ENCODE results near the gene IKZF3. TPM values are rescaled to one million over a fixed set of nuclear protein-coding genes. Genes with fewer than 3 reads are reported as not detected.
"Not testable (repeated sequence)": the region's sequence is repeated elsewhere in the genome, so short reads cannot be mapped to it uniquely, and the experiment has no call there.

Gene IKZF3
- polyA plus RNA-seq, 3 donors: 0.29 to 0.62 (median 0.34) TPM

DNA sequence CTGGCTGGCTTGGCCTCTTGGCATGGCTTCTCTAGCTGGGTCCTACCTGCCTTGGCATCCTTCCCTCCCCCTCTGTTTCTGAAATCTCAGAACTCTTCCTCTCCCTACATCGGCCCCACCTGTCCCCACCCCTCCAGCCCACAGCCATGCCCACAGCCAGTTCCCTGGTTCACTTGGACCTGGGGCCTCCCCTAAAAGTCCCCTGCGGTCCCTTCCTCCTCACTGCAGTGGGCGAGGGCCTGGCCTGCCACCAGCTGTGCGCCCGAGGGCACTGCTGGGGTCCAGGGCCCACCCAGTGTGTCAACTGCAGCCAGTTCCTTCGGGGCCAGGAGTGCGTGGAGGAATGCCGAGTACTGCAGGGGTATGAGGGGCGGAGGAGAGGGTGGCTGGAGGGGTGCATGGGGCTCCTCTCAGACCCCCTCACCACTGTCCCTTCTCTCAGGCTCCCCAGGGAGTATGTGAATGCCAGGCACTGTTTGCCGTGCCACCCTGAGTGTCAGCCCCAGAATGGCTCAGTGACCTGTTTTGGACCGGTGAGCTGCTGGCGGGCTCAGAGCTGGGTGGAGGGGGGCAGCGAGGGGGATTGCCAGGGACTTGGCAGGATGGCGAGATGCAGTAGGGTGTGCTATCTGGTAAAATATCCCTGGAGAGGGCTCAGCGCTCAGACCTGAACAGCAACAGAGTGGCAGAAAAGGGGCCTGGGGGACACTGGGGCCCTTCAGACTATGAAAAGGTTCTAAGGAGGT is 147.9 kb downstream of the IKZF3 start:
- WGBS, 3 donors: 84 to 91% (median 86%) methylated on average over 15 of the region's 15 CpGs
- H3K27ac ChIP-seq (ENCODE audit: low read depth, low read length): no peak overlapping the region

- WGBS, 3 donors: 91 to 96% (median 95%) methylated on average over 18 of the region's 18 CpGs
- no peak overlapping the region for H3K27ac ChIP-seq (ENCODE audit: low read depth, low read length)
Observed at GRCh38 chr17:39715375-39716072, 148.6 kb downstream of the IKZF3 start.

DNA sequence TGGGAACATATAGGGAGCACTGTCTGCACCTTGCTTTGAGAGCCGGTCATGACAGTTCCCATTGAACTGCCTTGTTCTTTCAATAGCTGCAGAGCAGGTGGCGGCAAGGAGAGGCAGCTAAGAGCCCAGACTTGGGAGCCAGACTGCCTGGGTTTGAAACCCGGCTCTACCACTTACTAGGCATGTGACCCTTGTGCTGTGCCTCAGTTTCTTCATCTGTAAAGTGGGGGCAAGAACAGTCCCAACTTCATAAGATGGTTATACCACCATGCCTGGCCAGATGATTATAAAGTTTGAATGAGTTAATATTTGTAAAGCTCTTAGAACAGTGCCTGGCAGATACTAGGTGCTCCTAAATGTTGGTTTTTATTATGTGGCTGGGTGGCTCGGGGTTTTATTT is 149.9 kb downstream of the IKZF3 start:
- WGBS, 3 donors: 95 to 96% (median 95%) methylated on average over 4 of the region's 4 CpGs
- no peak overlapping the region for H3K27ac ChIP-seq (ENCODE audit: low read depth, low read length)

GRCh38 chr17:39711851-39712250 is 152.3 kb downstream of the IKZF3 start:
- H3K27ac ChIP-seq (ENCODE audit: low read depth, low read length): no peak overlapping the region
- WGBS, 3 donors: 88 to 92% (median 90%) methylated on average over 9 to 10 of the region's 10 CpGs

GRCh38 chr17:39711071-39711470 is 153.0 kb downstream of the IKZF3 start:
- WGBS, 3 donors: 88 to 93% (median 89%) methylated on average over 11 of the region's 11 CpGs
- H3K27ac ChIP-seq (ENCODE audit: low read depth, low read length): not testable (repeated sequence)

DNA sequence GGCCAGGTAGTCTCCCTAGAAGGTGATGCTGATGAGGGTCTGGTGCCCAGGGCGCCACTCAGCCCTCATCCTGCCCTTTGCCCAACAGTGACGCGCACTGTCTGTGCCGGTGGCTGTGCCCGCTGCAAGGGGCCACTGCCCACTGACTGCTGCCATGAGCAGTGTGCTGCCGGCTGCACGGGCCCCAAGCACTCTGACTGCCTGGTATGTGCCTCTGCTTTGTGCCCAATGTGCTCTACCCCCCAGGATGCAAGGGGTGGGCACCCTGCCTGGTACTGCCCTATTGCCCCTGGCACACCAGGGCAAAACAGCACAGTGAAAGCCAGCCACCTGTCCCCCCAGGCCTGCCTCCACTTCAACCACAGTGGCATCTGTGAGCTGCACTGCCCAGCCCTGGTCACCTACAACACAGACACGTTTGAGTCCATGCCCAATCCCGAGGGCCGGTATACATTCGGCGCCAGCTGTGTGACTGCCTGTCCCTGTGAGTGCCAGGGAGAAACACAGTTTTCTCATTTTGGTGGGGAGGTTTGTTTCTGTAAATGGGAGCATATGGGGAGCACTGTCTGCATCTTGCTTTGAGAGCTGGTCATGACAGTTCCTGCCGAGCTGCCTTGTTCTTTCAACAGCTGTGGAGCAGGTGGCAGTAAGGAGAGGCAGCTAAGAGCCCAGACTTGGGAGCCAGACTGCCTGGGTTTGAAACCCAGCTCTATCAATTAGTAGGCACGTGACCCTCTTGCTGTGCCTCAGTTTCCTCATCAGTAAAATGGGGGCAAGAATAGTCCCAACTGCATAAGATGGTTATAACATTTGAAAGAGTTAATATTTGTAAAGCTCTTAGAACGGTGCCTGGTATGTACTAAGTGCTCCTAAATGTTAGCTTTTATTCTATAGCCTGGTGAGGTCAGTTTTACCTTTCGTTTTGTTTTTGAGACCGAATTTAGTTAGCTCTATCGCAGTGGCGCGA is 153.8 kb downstream of the IKZF3 start:
- 87 to 91% (median 89%) methylated on average over 20 of the region's 20 CpGs for WGBS, 3 donors
- no peak overlapping the region for H3K27ac ChIP-seq (ENCODE audit: low read depth, low read length)

GRCh38 chr17:39709319-39709997 is 154.7 kb downstream of the IKZF3 start:
- no peak overlapping the region for H3K27ac ChIP-seq (ENCODE audit: low read depth, low read length)
- 83 to 86% (median 83%) methylated on average over 12 to 14 of the region's 14 CpGs for WGBS, 3 donors

Other genes starting within 250 kb of the IKZF3 start
- gene PPP1R1B, start 237.4 kb downstream of the IKZF3 start, polyA plus RNA-seq: 100 to 1,000 TPM in 1 of 3 donors, 10 to 100 TPM in 1, 1 to 10 TPM in 1; 8.7 to 183 (median 40.4) TPM
- gene STARD3, start 227.2 kb downstream of the IKZF3 start, polyA plus RNA-seq: 10 to 100 TPM; 42.7 to 60.8 (median 46.6) TPM
- 10 to 100 TPM in 1 of 3 donors, 1 to 10 TPM in 1, under 1 TPM in 1; 0.48 to 11.5 (median 3.8) TPM for gene TCAP, start 199.0 kb downstream of the IKZF3 start, polyA plus RNA-seq
- gene PNMT, start 195.9 kb downstream of the IKZF3 start, polyA plus RNA-seq: 1 to 10 TPM; 2.1 to 9.8 (median 3.3) TPM
- gene PGAP3, start 176.3 kb downstream of the IKZF3 start, polyA plus RNA-seq: 10 to 100 TPM in 2 of 3 donors, 1 to 10 TPM in 1; 8.4 to 19.9 (median 12.3) TPM
- 10 to 100 TPM in 1 of 3 donors, 1 to 10 TPM in 2; 7.2 to 28.0 (median 7.4) TPM for gene ERBB2, start 164.2 kb downstream of the IKZF3 start, polyA plus RNA-seq
- gene MIEN1, start 133.8 kb downstream of the IKZF3 start, polyA plus RNA-seq: 10 to 100 TPM; 43.2 to 79.4 (median 45.4) TPM
- 10 to 100 TPM in 1 of 3 donors, 1 to 10 TPM in 1, under 1 TPM in 1; 0.34 to 29.6 (median 2.8) TPM for gene GRB7, start 126.4 kb downstream of the IKZF3 start, polyA plus RNA-seq
- not detected for gene ZPBP2, start 3.9 kb upstream of the IKZF3 start, polyA plus RNA-seq
- 10 to 100 TPM in 2 of 3 donors, 1 to 10 TPM in 1; 3.8 to 24.1 (median 21.4) TPM for gene GSDMB, start 54.3 kb upstream of the IKZF3 start, polyA plus RNA-seq
- gene ORMDL3, start 63.3 kb upstream of the IKZF3 start, polyA plus RNA-seq: 100 to 1,000 TPM in 2 of 3 donors, 10 to 100 TPM in 1; 60.2 to 215 (median 188) TPM
- not detected for gene LRRC3C, start 63.4 kb upstream of the IKZF3 start, polyA plus RNA-seq
- under 1 TPM; 0.14 to 0.91 (median 0.22) TPM for gene GSDMA, start 98.7 kb upstream of the IKZF3 start, polyA plus RNA-seq
- 10 to 100 TPM; 42.6 to 81.7 (median 54.8) TPM for gene PSMD3, start 116.5 kb upstream of the IKZF3 start, polyA plus RNA-seq
- 10 to 100 TPM in 1 of 3 donors, 1 to 10 TPM in 1, under 1 TPM in 1; 0.75 to 91.0 (median 4.4) TPM for gene CSF3, start 151.1 kb upstream of the IKZF3 start, polyA plus RNA-seq
- 10 to 100 TPM; 29.2 to 55.6 (median 41.2) TPM for gene MED24, start 190.1 kb upstream of the IKZF3 start, polyA plus RNA-seq
- 10 to 100 TPM; 22.5 to 64.0 (median 60.6) TPM for gene THRA, start 198.7 kb upstream of the IKZF3 start, polyA plus RNA-seq
- 10 to 100 TPM in 2 of 3 donors, 1 to 10 TPM in 1; 7.3 to 20.7 (median 15.0) TPM for gene NR1D1, start 236.3 kb upstream of the IKZF3 start, polyA plus RNA-seq

Measured in adipose tissue (tissue), 3 donors.